LNCAP (cell line): ENCODE data around the gene ALG14.

Source experiments
- TF ChIP-seq, protein P1 (sequence below): fragments of 450-650 bp; IDR thresholded peaks from 2 replicates; pipeline ENCODE4 v1.5.1; 2017; ENCODE audit warnings: mild to moderate bottlenecking

The ALG14 gene

GRCh38 chr1:95094923-95095322, 22.2 kb upstream of the ALG14 start:
- TF ChIP-seq, protein P1, sequence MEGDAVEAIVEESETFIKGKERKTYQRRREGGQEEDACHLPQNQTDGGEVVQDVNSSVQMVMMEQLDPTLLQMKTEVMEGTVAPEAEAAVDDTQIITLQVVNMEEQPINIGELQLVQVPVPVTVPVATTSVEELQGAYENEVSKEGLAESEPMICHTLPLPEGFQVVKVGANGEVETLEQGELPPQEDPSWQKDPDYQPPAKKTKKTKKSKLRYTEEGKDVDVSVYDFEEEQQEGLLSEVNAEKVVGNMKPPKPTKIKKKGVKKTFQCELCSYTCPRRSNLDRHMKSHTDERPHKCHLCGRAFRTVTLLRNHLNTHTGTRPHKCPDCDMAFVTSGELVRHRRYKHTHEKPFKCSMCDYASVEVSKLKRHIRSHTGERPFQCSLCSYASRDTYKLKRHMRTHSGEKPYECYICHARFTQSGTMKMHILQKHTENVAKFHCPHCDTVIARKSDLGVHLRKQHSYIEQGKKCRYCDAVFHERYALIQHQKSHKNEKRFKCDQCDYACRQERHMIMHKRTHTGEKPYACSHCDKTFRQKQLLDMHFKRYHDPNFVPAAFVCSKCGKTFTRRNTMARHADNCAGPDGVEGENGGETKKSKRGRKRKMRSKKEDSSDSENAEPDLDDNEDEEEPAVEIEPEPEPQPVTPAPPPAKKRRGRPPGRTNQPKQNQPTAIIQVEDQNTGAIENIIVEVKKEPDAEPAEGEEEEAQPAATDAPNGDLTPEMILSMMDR: no peak

GRCh38 chr1:95093296-95093695, 20.5 kb upstream of the ALG14 start:
- TF ChIP-seq, protein P1: no peak

DNA sequence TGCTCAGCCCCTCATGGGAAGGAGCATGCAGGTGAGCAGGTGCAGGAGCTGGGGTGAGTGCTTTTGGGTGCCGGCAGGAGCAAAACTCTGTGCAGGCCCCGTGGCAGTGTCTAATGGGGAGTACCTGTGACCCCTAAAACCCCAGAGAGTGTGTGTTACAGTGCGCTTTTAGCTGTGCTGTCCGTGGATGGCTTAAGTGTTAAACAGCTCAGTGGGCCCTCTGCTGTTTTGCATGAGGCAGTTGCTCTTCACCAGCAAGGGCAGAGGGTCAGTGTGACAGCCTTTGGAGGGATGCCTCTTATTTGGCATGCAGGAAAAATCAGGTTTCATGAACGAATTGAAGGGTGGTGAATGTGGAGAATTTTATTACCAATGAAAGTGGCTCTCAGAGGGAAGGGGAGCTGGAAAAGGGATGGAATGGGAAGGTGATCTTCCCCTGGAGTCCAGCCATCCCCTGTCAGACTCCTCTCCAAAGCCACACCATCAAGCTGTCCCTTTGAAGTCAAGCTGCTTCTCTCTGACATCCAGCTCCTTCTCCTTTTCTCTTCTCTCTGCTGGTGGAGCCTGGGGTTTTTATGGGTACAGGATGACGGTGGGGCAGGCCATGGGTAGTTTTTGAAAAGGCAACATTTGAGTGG, 17.0 kb upstream of the ALG14 start:
- TF ChIP-seq, protein P1: no peak

- TF ChIP-seq, protein P1: no peak
Measured at GRCh38 chr1:95088303-95088702, 15.6 kb upstream of the ALG14 start.

- TF ChIP-seq, protein P1: no peak
Measured at GRCh38 chr1:95086949-95087533, 14.3 kb upstream of the ALG14 start.

DNA sequence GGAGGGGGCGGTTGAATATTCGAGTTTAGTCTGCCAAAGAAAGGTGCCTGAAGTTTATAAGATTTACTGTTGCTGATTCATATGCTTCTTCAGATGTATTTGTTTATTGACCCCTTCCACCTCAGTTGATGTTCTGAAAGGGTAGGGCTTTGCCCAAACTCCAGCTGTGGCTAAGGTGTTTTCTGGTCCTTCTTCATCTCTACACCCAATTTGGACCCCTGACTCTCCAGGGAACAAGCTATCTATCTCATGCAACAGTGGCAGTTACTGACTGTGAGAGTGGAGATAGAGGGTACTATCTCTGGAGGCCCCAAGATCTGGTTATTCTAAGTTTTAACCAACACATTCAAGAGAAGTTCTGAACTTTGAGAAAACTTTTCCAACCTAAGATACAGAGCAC, 12.6 kb upstream of the ALG14 start:
- TF ChIP-seq, protein P1: no peak

DNA sequence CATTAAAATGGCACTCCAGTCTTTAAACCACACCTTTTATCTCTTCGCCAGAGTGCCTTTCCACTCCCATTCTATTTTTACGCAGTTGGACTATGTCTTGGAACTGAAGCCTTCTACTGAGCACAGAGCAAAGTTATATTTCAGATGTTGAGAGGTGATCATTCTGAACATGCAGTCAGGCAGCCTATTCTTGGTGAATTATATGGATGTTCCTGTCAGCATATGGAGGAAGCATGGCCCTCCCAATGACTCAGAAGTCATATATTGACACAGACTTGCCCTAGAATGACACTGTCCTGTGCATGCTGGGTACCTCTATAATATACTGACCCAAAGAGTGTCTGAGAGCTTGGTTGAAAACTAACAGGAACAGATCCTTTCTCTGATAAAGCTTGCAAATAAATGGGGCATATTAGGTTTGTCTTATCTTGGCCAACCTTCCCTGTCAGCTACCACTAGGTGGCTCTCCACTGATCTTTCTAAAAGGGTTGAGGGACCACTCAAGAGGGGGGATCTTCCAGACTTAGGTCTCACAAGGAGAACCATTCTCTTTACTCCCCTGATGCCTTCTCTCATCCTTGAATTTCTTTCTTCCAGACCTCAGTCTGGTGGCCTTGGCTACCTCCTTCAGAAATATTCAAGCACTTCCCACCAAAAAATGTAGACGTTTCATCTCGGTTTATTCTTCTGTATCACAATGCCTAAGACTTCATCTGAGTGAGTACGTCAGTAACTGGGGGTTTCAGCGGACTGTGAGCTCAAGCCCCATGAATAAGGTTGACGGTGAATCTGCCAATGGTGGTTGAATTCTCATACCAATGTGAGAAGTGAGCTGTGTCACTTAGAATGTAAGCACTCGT, 11.8 kb upstream of the ALG14 start:
- TF ChIP-seq, protein P1: peak; percentile 81
